HG03095 (cell line): ENCODE measurements around the gene TPP2.

Source experiments
- ATAC-seq: cut with Tn5 transposase; IDR thresholded peaks from one replicate; pipeline ENCODE4 v1.9.1; 2021; ENCODE audit warnings: moderate library complexity; ENCODE audit not compliant: unreplicated experiment

The TPP2 gene

GRCh38 chr13:102690883-102691282, 94.1 kb downstream of the TPP2 start:
- no peak for ATAC-seq

GRCh38 chr13:102692491-102692826, 95.7 kb downstream of the TPP2 start:
- ATAC-seq: no peak

GRCh38 chr13:102693250-102693649, 96.5 kb downstream of the TPP2 start:
- no peak for ATAC-seq

- ATAC-seq: no peak
Observed at GRCh38 chr13:102693776-102694175, 97.0 kb downstream of the TPP2 start.

- no peak for ATAC-seq
Observed at GRCh38 chr13:102694937-102695336, 98.2 kb downstream of the TPP2 start, which contains the start of gene METTL21C. Gene METTL21C, minus strand, starts transcription at chr13:102695044. Its CDS starts 546 bp downstream, at chr13:102694498.

GRCh38 chr13:102696465-102696864, 99.7 kb downstream of the TPP2 start:
- ATAC-seq: no peak

GRCh38 chr13:102697264-102697663, 100.5 kb downstream of the TPP2 start:
- ATAC-seq: no peak

- ATAC-seq: no peak
Observed at GRCh38 chr13:102697929-102698648, 101.3 kb downstream of the TPP2 start.

GRCh38 chr13:102698649-102698980, 101.8 kb downstream of the TPP2 start:
- no peak for ATAC-seq

- ATAC-seq: no peak
Observed at GRCh38 chr13:102699504-102699903, 102.7 kb downstream of the TPP2 start.

- ATAC-seq: no peak
Observed at GRCh38 chr13:102700088-102701031, 103.6 kb downstream of the TPP2 start.

- ATAC-seq: no peak
Observed at GRCh38 chr13:102701331-102701730, 104.5 kb downstream of the TPP2 start.

GRCh38 chr13:102702965-102703725, 106.4 kb downstream of the TPP2 start:
- no peak for ATAC-seq

- no peak for ATAC-seq
Observed at GRCh38 chr13:102703726-102704035, 106.9 kb downstream of the TPP2 start.

GRCh38 chr13:102704238-102705058, 107.7 kb downstream of the TPP2 start:
- ATAC-seq: no peak

GRCh38 chr13:102707467-102707866, 110.7 kb downstream of the TPP2 start:
- ATAC-seq: no peak

GRCh38 chr13:102708211-102708610, 111.4 kb downstream of the TPP2 start:
- no peak for ATAC-seq

GRCh38 chr13:102708991-102709390, 112.2 kb downstream of the TPP2 start:
- ATAC-seq: no peak

- ATAC-seq: no peak
Observed at GRCh38 chr13:102709536-102709935, 112.8 kb downstream of the TPP2 start.

GRCh38 chr13:102710261-102710679, 113.5 kb downstream of the TPP2 start:
- ATAC-seq: no peak

GRCh38 chr13:102715447-102715846, 118.7 kb downstream of the TPP2 start:
- no peak for ATAC-seq
